AG09309 (cell line): ENCODE results near the gene IL20RA.

Experiments used
- DNase-seq: peaks from one replicate; pipeline ENCODE4 v3.0.0-alpha.2; 2010; ENCODE audit warnings: low read depth
- H3K4me3 ChIP-seq: 2 replicates; pipeline ENCODE4 v1.5.1; 2011; ENCODE audit warnings: mild to moderate bottlenecking, low read depth, low read length, moderate library complexity; ENCODE audit not compliant: control insufficient read depth
- CTCF ChIP-seq: IDR thresholded peaks from 2 replicates; pipeline ENCODE4 v1.5.1; 2011; ENCODE audit warnings: mild to moderate bottlenecking, low read depth, low read length, inconsistent platforms; ENCODE audit not compliant: insufficient read depth, control insufficient read depth; ENCODE audit errors: missing control alignments

Gene IL20RA

DNA sequence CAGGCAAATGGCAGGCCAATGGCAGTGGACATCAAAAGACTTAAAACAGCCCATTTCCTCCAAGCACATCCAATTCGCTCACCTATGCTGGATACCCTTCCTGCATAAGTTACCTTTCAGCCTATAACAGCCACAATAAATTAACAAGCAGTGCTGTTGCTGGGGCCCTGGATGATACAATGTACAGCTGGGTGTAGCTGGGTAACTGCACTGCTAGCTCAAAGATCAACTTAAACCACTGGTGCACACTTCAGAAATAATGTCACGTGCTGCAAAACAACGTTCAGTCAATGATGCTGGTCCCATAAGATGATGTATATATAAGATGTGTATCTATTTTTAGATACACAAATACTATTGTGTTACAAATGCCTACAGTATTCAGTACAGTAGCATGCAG is 13.6 kb downstream of the IL20RA start:
- no peak for TF ChIP-seq CTCF
- no peak for DNase-seq
- no peak overlapping the region for H3K4me3 ChIP-seq

DNA sequence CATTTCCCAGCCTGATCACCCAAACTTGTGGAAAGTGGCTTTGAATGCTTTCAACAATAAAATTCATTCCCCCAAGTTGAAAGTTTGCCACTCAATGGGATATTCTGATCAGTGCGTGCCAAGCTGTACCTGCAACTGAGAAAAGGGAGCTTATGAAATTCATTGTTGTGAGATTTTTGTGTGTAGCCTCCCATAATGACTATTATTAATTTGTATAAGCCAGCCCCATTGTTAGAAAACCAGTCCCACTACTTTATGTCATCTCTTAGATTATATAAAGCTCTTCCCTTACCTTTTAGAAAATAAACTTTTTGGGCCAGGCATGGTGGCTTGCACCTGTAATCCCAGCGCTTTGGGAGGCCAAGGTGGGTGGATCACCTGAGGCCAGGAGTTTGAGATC is 15.9 kb downstream of the IL20RA start:
- DNase-seq: no peak
- H3K4me3 ChIP-seq: no peak overlapping the region
- no peak for TF ChIP-seq CTCF

- no peak for TF ChIP-seq CTCF
- no peak for DNase-seq
Observed at GRCh38 chr6:137025786-137026730, 18.7 kb downstream of the IL20RA start.

GRCh38 chr6:137024237-137024990 is 20.4 kb downstream of the IL20RA start:
- no peak for DNase-seq
- no peak for TF ChIP-seq CTCF
- H3K4me3 ChIP-seq: no peak overlapping the region

More at GRCh38 chr6:137025786-137026730, 18.7 kb downstream of the IL20RA start:
- H3K4me3 ChIP-seq: no peak overlapping the region

- H3K4me3 ChIP-seq: no peak overlapping the region
- TF ChIP-seq CTCF: no peak
- DNase-seq: no peak
Observed at GRCh38 chr6:137020776-137021175, 24.0 kb downstream of the IL20RA start.

- DNase-seq: no peak
- no peak overlapping the region for H3K4me3 ChIP-seq
- TF ChIP-seq CTCF: no peak
Observed at GRCh38 chr6:137019476-137020272, 25.1 kb downstream of the IL20RA start.
